ENCODE results near the gene C1QTNF9B. TPM values are rescaled to one million over a fixed set of nuclear protein-coding genes. Genes with fewer than 3 reads are reported as not detected.

The C1QTNF9B gene
- total and polyA plus RNA-seq, 2 of the 8 experiments (the other 6 are each of a cell fraction or from before 2014, with no cell fraction given) = 0.11 TPM; not detected in 1

- no peak overlapping the region for H2BK120ac ChIP-seq (replicated peaks; ENCODE audit: low read depth, low read length)
- no peak overlapping the region for H3K18ac ChIP-seq (ENCODE audit: extremely low read depth, low read length)
- H4K20me1 ChIP-seq (replicated peaks in 1 of 2; ENCODE audit: control insufficient read depth in 1 of 2, insufficient read depth in 2 of 2, low read length in 2 of 2) = peaks cover 0 to 2% of the 10 kb centered on the region in 2 experiments
- H3K79me1 ChIP-seq (ENCODE audit: low read depth, low read length) = no peaks in the 10 kb centered on the region
- no peak overlapping the region for H3K56ac ChIP-seq (replicated peaks; ENCODE audit: insufficient read length, low read depth, low read length)
- no peak overlapping the region for H3K4me2 ChIP-seq (ENCODE audit: insufficient read depth in 1 of 2, low read depth in 2 of 2, low read length in 2 of 2)
- no peak overlapping the region for H3K9ac ChIP-seq (replicated peaks in 1 of 4; ENCODE audit: extremely low read depth in 1 of 4, low read depth in 3 of 4, low read length in 3 of 4)
- H3K4ac ChIP-seq (replicated peaks; ENCODE audit: insufficient read length, low read depth, low read length) = no peak overlapping the region
- 90% methylated on average over 9 of the region's 9 CpGs; no CpG with 5 or more reads in 1 of the 2 experiments for WGBS, 2 experiments (ENCODE audit: extremely low coverage in 1 of 2, insufficient coverage in 1 of 2, insufficient read length in 1 of 2, insufficient replicate concordance in 2 of 2, low coverage in 1 of 2, low lambda C conversion rate in 2 of 2, missing lambda C conversion rate in 1 of 2)
- no peak overlapping the region for H4K8ac ChIP-seq (ENCODE audit: extremely low read depth, insufficient read depth, low read length)
- H3K27me3 ChIP-seq (replicated peaks in 1 of 4; ENCODE audit: control insufficient read depth in 3 of 4, extremely low read depth in 1 of 4, insufficient read depth in 3 of 4, low read length in 3 of 4) = no peaks in the 10 kb centered on the region
- no peak overlapping the region for H2AK5ac ChIP-seq (ENCODE audit: low read depth, low read length)
- FAIRE-seq (no peak), DNase-seq (ENCODE audit: low read depth in 1 of 2, low spot score in 2 of 2) (no peak)
- TF ChIP-seq CBX8 (IDR thresholded peaks at IDR 0.05; ENCODE audit: borderline replicate concordance, low read depth, low read length) = no peak
- H3K9me3 ChIP-seq (ENCODE audit: insufficient read depth in 2 of 2, low read depth in 1 of 2, low read length in 1 of 2) = no peaks in the 10 kb centered on the region
- H3K79me2 ChIP-seq (ENCODE audit: control insufficient read depth in 1 of 2, insufficient read depth in 2 of 2, low read length in 2 of 2) = no peaks in the 10 kb centered on the region
- no peak overlapping the region for H3K27ac ChIP-seq (ENCODE audit: low read depth, low read length)
- H2BK5ac ChIP-seq (ENCODE audit: low read depth, low read length) = no peak overlapping the region
- no peak overlapping the region for H3K14ac ChIP-seq (ENCODE audit: insufficient read length)
- no peak overlapping the region for H2BK12ac ChIP-seq (ENCODE audit: low read depth, low read length)
- no peaks in the 10 kb centered on the region for H3K23me2 ChIP-seq (ENCODE audit: low read depth, low read length)
- H3K36me3 ChIP-seq (ENCODE audit: control insufficient read depth in 2 of 4, insufficient read depth in 4 of 4, low read length in 3 of 4) = no peaks in the 10 kb centered on the region
- no peak overlapping the region for H3K4me3 ChIP-seq (ENCODE audit: extremely low read depth in 1 of 4, insufficient read depth in 2 of 4, low read depth in 3 of 4, low read length in 4 of 4)
- CTCF ChIA-PET (ENCODE audit: partially characterized antibody) = interaction anchor here (1.1 to 1.5 kb wide), 2 partner anchors 21 to 399 kb away, joined by 3 to 4 read pairs; no protein-coding TSS in a partner anchor
- H2AFZ ChIP-seq (ENCODE audit: low read length) = no peak overlapping the region
- H3K4me1 ChIP-seq (replicated peaks in 1 of 4; ENCODE audit: control insufficient read depth in 3 of 4, insufficient read depth in 4 of 4, low read length in 3 of 4) = peaks cover 0 to 2% (median 0%) of the 10 kb centered on the region in 4 experiments; a peak in 2 of 7 replicates
- H4K91ac ChIP-seq (replicated peaks; ENCODE audit: insufficient read length, low read length) = no peak overlapping the region
- no peak overlapping the region for H3K23ac ChIP-seq (ENCODE audit: insufficient read length)
- H2BK20ac ChIP-seq (ENCODE audit: low read length) = no peak overlapping the region
- POLR2A ChIA-PET (ENCODE audit: partially characterized antibody) = no interaction called here
- no peak overlapping the region for H4K5ac ChIP-seq (ENCODE audit: insufficient read length, low read depth, low read length)
- H2BK15ac ChIP-seq (ENCODE audit: low read length) = no peak overlapping the region
Measured at GRCh38 chr13:23866420-23867026, 30.8 kb downstream of the C1QTNF9B start.
